GM03348 (cell line): ENCODE results near the gene TLL2.
"Not testable (repeated sequence)": the region's sequence is repeated elsewhere in the genome, so short reads cannot be mapped to it uniquely, and the experiment has no call there.

Experiments used
- DNase-seq: peaks from one replicate; pipeline ENCODE4 v3.0.0; 2012; ENCODE audit warnings: low spot score

Gene TLL2

DNA sequence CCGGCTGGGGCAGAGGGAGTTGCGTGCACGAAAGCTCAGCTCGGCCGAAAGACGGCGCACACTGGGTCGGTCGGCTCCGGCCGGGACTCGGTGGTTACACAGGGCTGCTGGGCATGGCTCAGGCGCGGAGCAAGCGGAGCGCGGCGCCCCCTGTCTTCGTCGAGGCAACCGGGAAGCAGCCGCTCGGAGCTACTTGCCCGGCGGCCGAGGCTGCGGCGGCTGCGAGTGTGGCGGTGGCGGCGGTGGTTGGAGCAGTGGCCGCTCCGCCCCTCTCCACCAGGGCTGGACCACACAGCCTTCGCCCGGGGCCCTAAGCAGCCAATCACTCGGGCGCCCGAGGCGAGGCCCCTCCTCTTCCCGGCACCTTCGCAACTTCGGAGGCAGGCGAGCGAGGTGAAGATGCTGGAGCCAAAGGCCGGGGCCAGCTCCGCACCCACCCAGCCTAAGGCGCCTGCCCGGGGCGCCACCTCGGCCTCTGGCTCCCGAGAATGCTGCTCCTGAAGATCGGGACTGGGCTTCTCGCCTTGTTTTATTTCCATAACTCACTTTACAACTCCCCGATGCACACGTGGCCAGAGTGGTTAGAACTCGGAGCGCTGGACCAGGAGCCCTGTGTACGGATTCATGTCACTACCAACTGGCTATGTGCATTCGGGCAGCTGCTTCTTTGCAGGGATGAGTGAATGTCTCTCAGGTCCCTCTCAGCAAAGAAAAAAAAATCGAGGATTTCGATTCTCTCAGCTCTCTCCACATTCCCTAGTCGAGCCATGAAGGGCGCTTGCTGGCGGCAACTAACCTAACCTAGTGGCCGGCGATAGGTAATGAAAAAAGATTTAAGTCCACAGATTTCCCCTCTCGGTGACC is at the start of gene TLL2:
Gene TLL2 (minus strand): TSS at position 229 of the 864 bp plus-strand sequence. CDS start 241 bp downstream, outside the sequence.
- DNase-seq: peak; percentile 96

DNA sequence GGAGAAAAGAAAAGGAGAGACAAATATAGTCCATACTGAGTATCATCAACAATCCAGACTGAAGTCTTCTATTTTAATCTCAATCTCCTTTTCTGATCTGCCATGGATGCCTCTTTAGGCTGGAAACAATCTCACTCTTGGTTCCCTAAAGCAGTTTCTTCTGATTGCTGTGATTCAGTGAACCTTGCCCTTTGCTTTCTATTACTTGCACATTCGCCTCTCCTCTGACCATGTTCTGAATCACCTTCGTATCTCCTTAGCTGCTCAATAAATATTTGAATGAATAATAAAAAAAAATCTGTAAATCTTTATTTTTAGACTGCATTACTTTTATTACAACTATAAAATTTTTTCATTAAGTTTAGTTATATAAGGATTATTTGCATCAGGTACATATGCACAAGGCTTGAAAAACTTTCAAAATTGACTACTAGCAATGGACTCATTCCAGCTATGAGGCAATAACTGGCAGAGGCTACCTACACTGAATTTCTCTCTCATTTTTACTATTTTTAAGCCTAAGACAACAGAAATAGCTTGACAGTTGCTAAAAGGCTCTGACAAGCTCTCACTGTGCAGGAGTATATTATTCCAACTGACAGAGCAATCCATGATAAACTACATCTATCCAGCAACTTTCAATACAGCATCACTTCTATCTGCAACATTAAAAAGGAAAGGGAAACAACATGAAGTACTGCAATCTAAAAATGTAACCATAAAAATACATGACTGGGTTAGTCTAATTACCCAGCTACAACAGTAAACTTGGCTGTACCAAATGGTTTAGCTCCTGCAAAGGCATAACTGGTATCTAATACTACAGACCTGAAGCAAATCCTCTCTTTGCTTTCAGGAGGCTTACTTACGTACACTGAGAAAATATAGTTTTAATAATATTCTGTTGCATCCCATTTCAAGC is 47.5 kb upstream of the TLL2 start:
- DNase-seq: peak; percentile 17

DNA sequence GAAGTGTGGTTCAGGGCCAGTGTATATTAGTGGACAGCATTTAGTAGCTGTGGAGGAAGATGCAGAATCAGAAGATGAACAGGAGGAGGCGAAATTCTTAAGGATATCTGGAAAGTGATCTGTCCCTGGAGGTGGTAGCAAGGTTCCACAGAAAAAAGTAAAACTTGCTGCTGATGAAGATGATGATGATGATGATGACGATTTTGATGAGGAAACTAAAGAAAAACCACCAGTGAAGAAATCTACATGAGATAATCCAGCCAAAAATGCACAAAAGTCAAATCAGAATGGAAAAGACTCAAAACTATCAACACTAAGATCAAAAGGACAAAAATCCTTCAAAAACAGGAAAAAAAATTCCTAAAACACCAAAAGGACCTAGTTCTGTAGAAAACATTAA is 46.8 kb upstream of the TLL2 start:
- DNase-seq: no peak

DNA sequence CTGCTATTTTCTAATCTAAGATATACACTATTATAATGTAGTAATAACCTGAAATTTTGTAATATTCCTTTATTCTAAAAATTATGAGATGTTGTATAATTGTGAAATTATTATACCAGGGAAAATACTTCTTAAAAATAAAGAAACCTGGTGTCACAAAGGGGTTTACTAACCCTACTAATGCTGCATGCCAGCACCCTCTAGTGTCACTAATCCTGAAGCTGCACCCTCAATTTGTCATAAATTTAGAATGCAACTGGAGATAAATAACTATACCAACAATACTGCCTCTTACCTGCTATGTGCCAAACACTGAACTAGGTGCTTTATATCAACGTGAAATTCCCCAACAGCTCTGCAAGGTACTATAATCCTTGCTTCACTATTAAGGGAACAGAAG is 42.3 kb upstream of the TLL2 start:
- DNase-seq: peak; percentile 9

DNA sequence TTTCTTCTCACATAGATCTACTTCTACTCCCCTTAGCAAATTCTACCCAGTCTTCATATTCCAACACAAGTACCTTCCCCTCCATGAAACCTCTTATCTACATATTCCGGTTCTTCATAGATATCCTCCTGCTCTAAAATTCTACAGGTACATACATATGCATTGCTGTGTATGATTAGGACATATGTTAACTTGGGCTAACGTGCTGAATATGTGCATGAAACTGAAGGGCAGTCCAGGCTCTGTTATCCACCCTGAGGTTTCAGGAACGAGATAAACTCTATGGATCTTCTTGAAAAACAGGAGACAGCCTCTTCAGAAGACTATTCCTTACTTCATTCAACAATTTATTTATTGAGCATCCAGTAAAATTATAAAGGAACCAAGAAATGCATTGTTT is 41.6 kb upstream of the TLL2 start:
- no peak for DNase-seq

DNA sequence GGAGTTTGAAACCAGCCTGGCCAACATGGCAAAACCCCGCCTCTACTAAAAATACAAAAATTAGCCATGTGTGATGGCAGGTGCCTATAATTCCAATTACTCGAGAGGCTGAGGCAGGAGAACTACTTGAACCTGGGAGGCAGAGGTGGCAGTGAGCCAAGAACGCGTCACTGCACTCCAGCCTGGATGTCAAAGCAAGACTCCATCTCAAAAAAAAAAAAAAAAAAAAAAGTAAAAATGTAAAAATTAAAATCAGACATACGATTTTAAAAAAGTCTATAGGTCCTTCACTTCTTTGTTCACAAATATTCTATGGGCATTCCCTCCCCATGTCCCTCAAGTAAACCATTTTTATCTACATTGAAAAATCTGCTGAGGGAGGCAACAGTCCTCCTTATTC is 34.9 kb upstream of the TLL2 start:
- DNase-seq: no peak

DNA sequence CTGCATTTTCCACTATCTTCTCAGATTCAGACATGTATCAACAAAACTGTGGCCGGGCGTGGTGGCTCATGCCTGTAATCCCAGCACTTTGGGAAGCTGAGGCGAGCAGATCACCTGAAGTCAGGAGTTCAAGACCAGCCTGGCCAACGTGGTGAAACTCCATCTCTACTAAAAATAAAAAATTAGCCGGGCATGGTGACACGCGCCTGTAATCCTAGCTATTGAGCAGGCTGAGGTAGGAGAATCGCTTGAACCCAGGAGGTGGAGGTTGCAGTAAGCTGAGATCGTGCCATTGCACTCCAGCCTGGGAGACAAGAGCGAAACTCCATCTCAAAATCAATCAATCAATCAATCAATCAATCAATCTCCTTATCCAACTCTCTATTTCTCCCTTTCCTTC is 31.8 kb upstream of the TLL2 start:
- DNase-seq: not testable (repeated sequence)

DNA sequence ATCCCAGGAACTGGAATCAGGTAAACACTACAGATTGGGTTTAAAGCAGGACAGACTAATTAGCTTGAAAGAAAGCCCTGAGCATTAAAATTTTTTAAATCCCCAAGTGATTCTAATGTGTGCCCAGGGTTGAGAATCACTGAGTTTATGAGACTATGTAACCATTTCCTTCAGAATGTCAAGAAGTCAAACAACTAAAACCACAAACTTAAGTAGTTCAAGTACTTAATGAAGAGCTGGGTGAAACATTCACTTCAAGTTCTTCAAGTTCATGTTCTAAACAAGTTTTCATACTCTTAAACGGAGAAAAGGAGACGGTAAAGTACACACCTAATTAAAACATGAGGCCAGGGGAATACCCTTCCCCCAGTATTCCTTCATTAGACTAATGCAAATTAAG is 28.2 kb upstream of the TLL2 start:
- DNase-seq: no peak

DNA sequence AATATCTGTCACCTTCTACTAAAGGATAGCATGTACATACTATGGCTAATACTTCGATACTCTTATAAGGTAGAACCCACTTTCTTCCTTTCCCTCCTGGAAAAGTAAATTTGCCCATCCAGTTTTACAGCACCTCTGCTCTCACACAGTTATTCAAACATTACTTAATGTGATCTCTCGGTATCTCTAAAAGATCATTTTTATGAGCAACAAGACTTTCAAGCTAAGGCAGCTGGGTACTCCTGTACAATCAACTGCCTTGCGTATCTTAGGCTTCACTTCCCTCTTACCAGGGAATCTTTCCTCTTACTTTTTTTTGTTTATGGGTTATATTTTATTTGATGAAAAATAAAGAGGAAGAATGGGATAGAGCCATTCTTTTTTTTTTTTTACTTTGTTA is 26.5 kb upstream of the TLL2 start:
- DNase-seq: no peak

DNA sequence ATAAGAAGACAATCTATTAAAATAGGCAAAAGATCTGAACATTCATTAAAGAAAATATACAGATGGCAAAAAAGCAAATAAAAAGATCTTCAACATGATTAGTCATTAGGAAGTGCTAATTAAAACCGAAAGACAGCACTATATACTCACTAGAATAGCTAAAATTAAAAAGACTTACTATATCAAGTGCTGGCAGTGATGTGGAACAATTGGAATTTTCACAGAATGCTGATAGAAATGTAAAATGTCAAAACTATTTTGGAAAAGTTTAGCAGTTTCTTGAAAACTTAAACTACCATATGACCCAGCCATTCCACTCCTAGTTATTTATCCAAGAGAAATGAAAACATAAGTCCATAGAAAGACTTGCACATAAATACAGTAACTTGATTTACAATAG is 25.0 kb upstream of the TLL2 start:
- no peak for DNase-seq

DNA sequence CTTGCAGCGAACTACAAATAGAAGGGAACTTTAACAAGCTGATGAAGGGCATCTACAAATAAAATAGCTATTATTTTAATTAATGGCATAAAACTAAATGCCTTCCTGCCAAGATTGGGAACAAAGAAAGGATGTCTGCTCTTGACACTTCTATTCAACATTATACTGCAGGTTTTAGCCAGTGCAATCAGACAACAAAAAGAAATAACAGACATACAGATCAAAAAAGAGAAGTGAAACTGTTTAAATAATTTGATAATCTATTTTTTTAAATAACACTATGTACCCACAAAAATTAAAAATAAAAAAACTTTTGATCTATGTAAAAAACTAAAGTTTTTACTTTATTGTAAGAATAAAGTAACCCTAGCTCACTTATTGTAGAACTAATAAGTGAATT is 22.4 kb upstream of the TLL2 start:
- no peak for DNase-seq

DNA sequence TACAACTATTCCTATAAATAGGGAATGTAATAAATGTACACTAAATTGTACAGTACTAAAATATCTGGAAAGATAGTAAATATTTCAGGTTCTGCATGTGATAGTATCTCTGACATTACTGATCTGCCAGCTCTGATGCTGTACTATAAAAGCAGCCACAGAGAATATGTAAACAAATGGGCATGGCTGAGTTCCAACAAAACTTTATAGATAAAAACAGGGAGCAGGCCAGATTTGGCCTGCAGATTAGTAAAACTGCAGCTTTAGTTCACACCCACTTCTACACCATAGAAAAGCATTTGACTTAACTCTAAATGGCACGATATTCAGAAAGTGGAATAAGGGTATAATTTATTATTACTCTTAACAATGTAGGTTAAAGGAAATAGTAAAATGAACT is 18.8 kb upstream of the TLL2 start:
- DNase-seq: no peak

DNA sequence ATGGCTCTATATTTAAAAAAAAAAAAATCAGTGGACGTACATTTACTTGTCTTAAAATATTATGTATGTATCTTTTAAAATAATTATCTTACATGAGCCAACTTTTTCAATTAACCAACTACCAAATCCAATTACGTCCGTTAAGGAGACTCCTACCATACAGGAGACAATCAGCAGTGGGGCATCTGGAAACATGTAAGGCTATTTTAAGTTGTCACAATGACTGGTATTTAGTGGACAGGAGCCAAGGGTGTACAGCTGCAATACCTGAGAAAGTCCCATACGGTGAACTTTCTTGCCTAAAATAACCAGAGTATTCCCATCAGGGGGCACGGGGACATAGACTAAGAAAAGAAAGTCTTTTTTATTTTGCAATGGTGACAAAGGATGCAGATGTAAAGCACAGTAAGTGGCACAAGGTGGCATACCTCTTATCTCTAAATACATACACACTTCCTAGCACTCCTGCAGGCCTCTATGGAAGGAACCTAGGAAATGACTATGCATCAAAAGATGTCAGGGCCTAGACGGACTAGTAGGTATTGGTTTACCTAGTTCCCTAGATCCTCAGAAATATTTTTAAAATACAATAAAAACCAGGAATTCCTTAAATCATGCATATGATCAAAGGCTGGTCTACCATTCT is 16.0 kb upstream of the TLL2 start:
- DNase-seq: no peak

DNA sequence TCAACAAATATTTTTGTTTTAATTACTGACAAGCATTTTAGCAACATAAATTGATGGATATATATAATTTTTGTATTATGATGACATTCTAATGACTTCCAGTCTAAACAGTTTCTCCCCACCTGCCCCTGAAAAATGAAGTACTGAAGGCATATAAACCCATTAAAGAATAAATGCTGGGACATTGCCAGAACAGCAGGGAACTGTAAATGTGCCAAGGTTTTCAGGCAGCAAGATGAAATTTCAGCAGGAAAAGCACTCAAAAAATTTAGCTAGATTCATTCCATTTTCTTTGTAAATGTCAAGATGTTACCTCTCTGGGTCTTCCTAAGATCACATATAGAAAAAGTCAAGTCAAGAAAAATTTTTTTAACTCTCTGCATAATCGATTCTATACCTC is 11.0 kb upstream of the TLL2 start:
- no peak for DNase-seq

DNA sequence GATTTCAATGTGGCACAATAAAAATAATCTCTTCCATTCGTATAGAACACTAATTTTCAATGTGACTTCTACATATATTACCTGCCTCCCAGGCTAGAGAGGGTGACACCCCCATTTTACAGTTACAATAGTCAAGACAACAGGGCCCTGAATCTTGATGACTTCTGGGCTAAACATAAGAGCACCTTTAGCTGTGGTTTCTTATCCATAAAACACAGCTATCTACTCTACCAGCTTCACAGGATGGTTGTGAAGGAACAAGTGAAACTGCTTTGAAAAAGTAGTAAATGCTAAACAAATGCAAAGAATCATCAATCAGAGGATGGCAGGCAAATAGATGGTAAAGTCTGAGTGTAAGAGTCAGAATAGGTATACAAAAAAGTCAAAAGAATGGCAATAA is 3.6 kb upstream of the TLL2 start:
- DNase-seq: no peak

DNA sequence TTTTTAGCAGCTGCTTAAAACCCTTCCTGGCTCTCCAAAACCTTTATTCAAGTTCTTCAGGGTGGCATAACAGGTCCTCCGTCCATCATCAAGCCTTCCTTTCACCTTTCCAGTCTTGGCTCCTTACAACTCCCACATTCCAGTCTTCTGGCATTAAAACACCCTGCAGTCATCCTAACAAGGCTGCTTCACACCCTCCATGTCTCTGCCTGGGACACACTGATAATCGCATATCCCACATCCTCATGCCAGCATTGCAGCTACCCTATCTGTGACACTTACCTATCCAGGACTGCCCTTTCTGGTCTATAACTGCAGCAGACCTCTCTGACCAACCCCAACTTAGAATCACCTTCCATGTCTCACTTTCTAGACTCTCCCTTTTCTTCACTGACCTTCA is 2.6 kb upstream of the TLL2 start:
- no peak for DNase-seq

DNA sequence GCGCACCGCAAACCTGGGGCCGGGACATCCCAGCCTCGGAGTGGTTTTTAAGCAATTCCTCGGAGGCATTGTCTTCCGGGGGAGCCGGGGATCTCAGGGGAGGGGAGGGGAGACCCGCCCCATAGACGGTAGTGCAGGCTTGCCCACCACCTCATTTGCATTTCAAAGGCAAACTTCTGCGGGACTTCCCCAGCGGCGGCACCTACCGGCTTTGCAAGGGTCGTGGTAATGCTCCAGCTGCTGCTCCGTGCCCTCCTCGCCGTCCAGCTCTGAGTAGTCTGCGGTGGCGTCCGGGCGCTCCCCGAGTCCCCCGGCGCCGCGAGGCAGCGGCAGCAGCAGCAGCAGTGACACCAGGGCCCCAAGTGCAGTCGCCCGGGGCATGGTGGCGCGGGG is 425 bp downstream of the TLL2 start:
- no peak for DNase-seq

DNA sequence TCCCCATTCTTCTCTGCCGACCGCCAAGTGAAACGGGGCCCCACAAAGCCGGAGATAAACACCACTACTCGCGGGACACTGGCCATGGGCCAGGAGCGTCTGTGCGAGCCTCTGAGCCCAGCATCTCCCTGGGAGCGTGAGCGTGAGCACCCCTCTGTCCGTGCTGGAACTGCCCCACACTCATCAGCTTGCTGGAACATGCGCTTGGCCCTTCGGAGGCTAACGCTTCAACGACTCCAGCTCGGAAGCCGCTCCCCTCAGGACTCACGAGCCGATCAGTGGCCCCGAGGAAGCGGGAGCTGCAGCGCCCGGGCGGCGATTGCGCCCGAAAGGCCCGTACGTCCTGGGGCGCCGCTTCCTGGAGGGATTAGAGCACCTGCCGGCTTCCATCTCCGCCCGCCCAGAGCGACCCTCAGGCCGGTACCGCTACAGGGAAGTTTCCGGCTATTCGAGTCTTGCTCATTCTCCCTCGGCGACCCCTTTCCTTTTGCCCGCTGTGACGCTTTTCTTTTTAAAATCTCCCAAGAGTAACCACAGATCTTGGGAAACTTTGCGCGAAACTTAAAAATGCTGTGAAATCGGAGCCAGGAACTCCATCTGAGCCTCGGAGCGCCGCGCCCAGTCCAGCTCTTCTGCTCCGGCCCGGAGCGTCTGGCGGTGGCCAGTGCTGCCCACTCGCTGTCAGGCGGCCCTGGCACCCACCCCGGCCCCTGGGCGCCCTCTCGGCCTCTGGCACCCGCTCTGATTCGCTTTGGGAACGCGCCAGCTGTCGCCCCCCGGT is 1.0 kb downstream of the TLL2 start:
- DNase-seq: peak; percentile 64

DNA sequence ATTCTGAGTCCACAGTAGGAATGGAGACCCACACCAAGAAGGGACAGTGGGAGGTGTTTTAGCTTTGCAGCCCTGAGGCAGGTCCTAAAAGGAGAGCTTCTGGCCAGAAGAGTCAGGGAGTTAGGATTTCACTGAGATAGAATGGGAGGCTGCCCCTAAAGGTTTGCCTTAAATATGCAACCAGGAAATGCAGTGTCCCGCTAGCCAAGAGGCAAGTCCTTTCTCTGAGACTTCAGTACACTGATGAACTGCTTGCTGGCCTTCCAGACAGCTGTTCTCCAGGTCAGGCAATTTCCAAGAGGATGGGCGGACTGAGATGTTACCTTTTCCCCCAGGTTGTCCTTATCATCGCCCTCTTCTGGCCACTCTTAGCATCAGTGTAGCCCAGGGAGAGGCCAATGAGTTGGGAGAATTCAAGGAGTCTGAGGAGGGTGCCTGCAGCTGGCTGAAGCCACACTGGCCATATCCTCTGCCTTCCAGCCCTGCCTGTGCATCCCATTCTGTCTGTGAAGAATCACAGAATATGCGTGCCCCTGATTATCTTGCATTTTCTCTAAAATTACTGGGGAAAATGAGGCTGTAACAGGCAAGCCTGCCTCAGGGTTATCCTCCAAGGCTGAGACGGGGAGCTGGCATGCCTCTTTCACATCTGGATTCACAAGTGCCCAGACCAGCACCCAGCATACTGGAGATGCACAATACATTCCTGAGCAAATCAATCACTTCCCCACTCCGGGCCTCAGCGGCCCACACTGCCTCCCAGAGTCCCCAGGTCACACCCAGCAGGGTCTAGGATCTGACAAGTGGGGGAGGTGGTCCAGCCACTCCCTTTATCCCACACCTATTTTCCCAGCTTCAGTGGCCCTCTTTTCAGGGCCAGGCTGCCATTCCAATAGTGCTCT is 2.4 kb downstream of the TLL2 start:
- peak; percentile 52 for DNase-seq

DNA sequence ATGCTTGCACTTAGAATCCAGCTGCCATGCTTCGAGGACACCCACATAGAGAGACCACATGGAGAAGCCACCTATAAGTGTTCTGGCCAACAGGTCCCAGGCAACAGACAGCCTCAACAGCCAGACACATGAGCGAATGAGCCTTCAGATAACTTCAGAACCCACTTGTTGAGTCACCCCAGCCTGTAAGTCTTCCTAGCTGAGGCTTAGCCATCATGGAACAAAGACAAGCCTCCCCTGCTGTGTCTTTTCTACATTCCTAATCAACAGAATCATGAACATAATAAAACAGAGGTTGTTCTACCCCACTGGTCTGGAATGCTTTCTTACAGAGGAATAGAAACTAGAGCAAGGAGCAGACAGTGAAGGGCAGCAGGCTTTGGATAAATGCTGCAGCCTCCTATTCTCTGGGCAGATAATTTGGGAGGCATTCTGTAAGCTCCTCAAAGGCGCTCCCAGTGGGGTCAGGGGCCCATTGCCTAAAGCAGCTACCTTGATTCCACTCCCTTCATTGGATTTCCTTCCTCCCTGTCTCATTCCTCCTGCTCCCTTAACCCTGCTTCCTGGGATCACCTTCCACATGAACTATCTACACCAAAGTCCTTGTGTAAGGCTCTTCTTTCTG is 4.6 kb downstream of the TLL2 start:
- DNase-seq: peak; percentile 52
